Parathyroid adenoma (tissue), 2 donors: ENCODE data around the gene TMEM242.

ENCODE experiments used
- H2AFZ ChIP-seq: fragments of 300-600 bp; sonication (generic); one replicate; pipeline ENCODE4 v1.7.0; 2017; ENCODE audit warnings: antibody characterized with exemption, mild to moderate bottlenecking
- H3K27ac ChIP-seq: fragments of 300-600 bp; sonication (generic); one replicate; pipeline ENCODE4 v1.7.0; 2017
- H3K27me3 ChIP-seq: fragments of 300-600 bp; sonication (generic); one replicate; pipeline ENCODE4 v1.7.0; 2017; ENCODE audit warnings: low read length; ENCODE audit not compliant: control insufficient read depth, insufficient read depth
- H3K36me3 ChIP-seq: fragments of 300-600 bp; sonication (generic); one replicate; pipeline ENCODE4 v1.7.0; 2017; ENCODE audit warnings: low read length; ENCODE audit not compliant: control insufficient read depth, insufficient read depth
- H3K4me1 ChIP-seq: fragments of 300-600 bp; sonication (generic); one replicate; pipeline ENCODE4 v1.7.0; 2017; ENCODE audit warnings: control low read depth
- H3K4me2 ChIP-seq: fragments of 300-600 bp; sonication (generic); one replicate; pipeline ENCODE4 v1.7.0; 2017; ENCODE audit warnings: low read length
- H3K4me3 ChIP-seq: fragments of 300-600 bp; sonication (generic); one replicate; pipeline ENCODE4 v1.7.0; 2017; ENCODE audit warnings: low read depth, low read length
- H3K79me2 ChIP-seq: fragments of 300-600 bp; sonication (generic); one replicate; pipeline ENCODE4 v1.7.0; 2017; ENCODE audit warnings: control low read depth
- H3K9ac ChIP-seq: fragments of 300-600 bp; sonication (generic); one replicate; pipeline ENCODE4 v1.7.0; 2017; ENCODE audit warnings: mild to moderate bottlenecking
- H3K9me3 ChIP-seq: fragments of 300-600 bp; sonication (generic); one replicate; pipeline ENCODE4 v1.7.0; 2017; ENCODE audit warnings: low read length; ENCODE audit not compliant: control insufficient read depth
- CTCF ChIP-seq: fragments of 300-600 bp; sonication (generic); IDR thresholded peaks from one replicate; pipeline ENCODE4 v1.7.0; 2017; ENCODE audit warnings: antibody characterized with exemption, mild to moderate bottlenecking
- donor health status: primary hyperparathyroidism.

TMEM242 gene

GRCh38 chr6:157271441-157271840, 51.9 kb downstream of the TMEM242 start:
- no peaks in the 10 kb centered on the region for H3K79me2 ChIP-seq
- H3K4me3 ChIP-seq: no peak overlapping the region
- no peaks in the 10 kb centered on the region for H3K9me3 ChIP-seq
- no peaks in the 10 kb centered on the region for H3K4me1 ChIP-seq
- H2AFZ ChIP-seq: no peak overlapping the region
- no peak overlapping the region for H3K9ac ChIP-seq
- H3K27me3 ChIP-seq: no peaks in the 10 kb centered on the region
- TF ChIP-seq CTCF: no peak
- no peaks in the 10 kb centered on the region for H3K36me3 ChIP-seq
- H3K4me2 ChIP-seq: no peak overlapping the region
- no peak overlapping the region for H3K27ac ChIP-seq

DNA sequence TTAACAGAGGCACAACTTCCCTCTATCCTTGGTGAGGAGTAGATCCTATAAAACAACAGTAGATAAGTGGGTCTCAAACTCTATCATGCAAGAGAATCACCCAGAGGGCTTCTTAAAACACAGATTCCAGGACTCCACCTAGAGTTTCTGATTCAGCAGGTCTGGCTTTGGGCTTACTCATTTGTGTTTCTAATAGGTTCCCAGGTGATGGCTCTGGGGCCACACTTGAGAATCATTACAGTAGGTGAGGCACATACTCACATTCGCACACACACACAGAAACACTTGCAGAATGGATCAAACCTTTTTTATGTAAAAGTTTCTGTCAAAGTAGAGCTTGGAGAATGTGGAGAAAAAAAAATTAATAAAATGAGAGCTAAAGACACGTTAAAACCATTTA, 52.4 kb downstream of the TMEM242 start:
- no peak overlapping the region for H3K4me3 ChIP-seq
- H3K36me3 ChIP-seq: no peaks in the 10 kb centered on the region
- no peaks in the 10 kb centered on the region for H3K79me2 ChIP-seq
- no peak overlapping the region for H3K4me2 ChIP-seq
- H3K27me3 ChIP-seq: no peaks in the 10 kb centered on the region
- no peaks in the 10 kb centered on the region for H3K4me1 ChIP-seq
- no peak overlapping the region for H3K9ac ChIP-seq
- no peak for TF ChIP-seq CTCF
- H2AFZ ChIP-seq: no peak overlapping the region
- H3K27ac ChIP-seq: no peak overlapping the region
- H3K9me3 ChIP-seq: no peaks in the 10 kb centered on the region

GRCh38 chr6:157270308-157270707, 53.0 kb downstream of the TMEM242 start:
- no peak for TF ChIP-seq CTCF
- no peaks in the 10 kb centered on the region for H3K79me2 ChIP-seq
- H3K9ac ChIP-seq: no peak overlapping the region
- no peaks in the 10 kb centered on the region for H3K27me3 ChIP-seq
- no peaks in the 10 kb centered on the region for H3K36me3 ChIP-seq
- H3K27ac ChIP-seq: no peak overlapping the region
- no peak overlapping the region for H3K4me3 ChIP-seq
- no peaks in the 10 kb centered on the region for H3K4me1 ChIP-seq
- no peak overlapping the region for H3K4me2 ChIP-seq
- H3K9me3 ChIP-seq: no peaks in the 10 kb centered on the region
- H2AFZ ChIP-seq: no peak overlapping the region

DNA sequence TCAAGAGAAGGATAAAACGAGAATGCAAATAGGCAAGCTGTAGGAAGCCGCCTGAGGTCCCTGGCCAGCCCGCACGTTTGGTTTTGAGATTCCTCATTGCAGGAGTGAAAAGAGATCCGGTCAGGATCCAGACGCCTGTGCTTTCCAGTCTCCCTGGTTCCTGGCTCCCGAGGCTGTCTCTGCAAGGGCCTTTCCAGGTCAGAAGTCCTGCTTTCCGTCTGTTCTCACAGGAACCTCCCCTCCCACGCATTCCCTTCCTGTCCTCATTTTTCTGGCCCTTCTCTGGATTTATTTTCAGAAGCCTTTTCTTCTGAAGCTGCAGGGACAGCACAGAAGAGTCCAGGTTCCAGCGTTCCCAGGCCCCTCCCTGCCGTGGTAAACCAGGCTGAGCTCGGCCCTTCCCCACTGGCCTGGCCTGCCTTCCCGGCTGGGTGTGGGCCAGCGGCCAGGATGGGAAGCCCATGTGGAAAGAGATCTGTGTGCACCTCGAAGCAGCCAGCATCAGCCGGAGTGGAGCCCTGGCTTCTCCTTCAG, 54.0 kb downstream of the TMEM242 start:
- Histone ChIP-seq H3K9ac (no peak overlapping the region), H3K4me3 (no peak overlapping the region), H3K27ac (peak overlapping the region; percentile 26), H3K79me2 (no peaks in the 10 kb centered on the region), H3K9me3 (no peaks in the 10 kb centered on the region), H3K4me2 (no peak overlapping the region), H3K27me3 (no peaks in the 10 kb centered on the region), H2AFZ (peak overlapping the region; percentile 2), H3K36me3 (no peaks in the 10 kb centered on the region), H3K4me1 (no peaks in the 10 kb centered on the region)
- TF ChIP-seq CTCF: no peak

- H3K4me1 ChIP-seq: no peaks in the 10 kb centered on the region
- no peak overlapping the region for H3K4me3 ChIP-seq
- no peak overlapping the region for H3K4me2 ChIP-seq
- H2AFZ ChIP-seq: no peak overlapping the region
- peak overlapping the region; percentile 18 for H3K27ac ChIP-seq
- H3K27me3 ChIP-seq: no peaks in the 10 kb centered on the region
- H3K36me3 ChIP-seq: no peaks in the 10 kb centered on the region
- H3K9ac ChIP-seq: no peak overlapping the region
- no peak for TF ChIP-seq CTCF
- H3K79me2 ChIP-seq: no peaks in the 10 kb centered on the region
- no peaks in the 10 kb centered on the region for H3K9me3 ChIP-seq
Measured at GRCh38 chr6:157268835-157269234, 54.5 kb downstream of the TMEM242 start.
